H1 (cell line): ENCODE data around the gene SPATS2L. TPM values are rescaled to one million over a fixed set of nuclear protein-coding genes. Genes with fewer than 3 reads are reported as not detected.

ENCODE experiments used
- TCF12 ChIP-seq: IDR thresholded peaks from 2 replicates; pipeline ENCODE4 v1.6.1; 2011; ENCODE audit warnings: low read depth, mild to moderate bottlenecking, low read length
- polyA plus RNA-seq, 7 experiments: library from polyadenylated mRNA; depleted of rRNA in 3 of 7; stranded (reverse) in 5 of 7; unstranded in 2 of 7; fragments of >200 nt in 5 of 7; fragments of 200-250 nt in 2 of 7; gene quantifications; 1 replicate in 5 of 7; 2 replicates in 1 of 7; 4 replicates in 1 of 7; pipeline versions ENCODE4 v1.2.1 to v1.2.3, GENCODE V29; 2011 to 2013; ENCODE audit warnings: missing spikeins in 2 of 7, mixed read lengths in 2 of 7
- total RNA-seq: library from RNA; stranded (reverse); fragmentation: NEBNext Ultra II Directional; extraction: Animal tissue kit (Norgen Biotek cat#: 25700); gene quantifications from 2 replicates; pipeline ENCODE4 v1.2.1, GENCODE V29; 2021

SPATS2L gene
- total and polyA plus RNA-seq, 2 of the 8 experiments (the other 6 are each of a cell fraction or from before 2014, with no cell fraction given): 67.3 to 189 TPM

DNA sequence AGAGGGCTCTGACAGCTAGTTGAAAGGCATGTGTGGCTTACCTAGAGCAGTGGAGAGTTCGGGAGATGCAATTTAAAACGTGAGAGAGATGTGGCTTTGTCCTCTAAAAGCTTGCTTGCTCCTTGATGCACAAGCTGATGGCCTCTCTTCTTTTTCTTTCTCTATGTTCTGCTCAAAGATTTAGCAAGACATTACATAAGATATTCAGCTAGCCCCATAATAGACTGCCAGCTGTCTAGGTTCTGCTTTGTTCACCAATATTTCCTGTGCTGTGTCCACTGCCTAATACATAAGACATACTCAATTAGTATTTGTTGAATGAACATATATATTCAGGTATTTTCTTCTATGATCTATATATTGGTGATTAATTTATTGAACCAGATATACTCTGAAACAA is 31.1 kb downstream of the SPATS2L start (continued):
- no peak for TF ChIP-seq TCF12
